ENCODE measurements around the gene RSPH10B. TPM values are rescaled to one million over a fixed set of nuclear protein-coding genes. Genes with fewer than 3 reads are reported as not detected.
"Not testable (repeated sequence)": the region's sequence is repeated elsewhere in the genome, so short reads cannot be mapped to it uniquely, and the experiment has no call there.

Gene RSPH10B
- total RNA-seq, 1 donor from 2014 or later = not detected

DNA sequence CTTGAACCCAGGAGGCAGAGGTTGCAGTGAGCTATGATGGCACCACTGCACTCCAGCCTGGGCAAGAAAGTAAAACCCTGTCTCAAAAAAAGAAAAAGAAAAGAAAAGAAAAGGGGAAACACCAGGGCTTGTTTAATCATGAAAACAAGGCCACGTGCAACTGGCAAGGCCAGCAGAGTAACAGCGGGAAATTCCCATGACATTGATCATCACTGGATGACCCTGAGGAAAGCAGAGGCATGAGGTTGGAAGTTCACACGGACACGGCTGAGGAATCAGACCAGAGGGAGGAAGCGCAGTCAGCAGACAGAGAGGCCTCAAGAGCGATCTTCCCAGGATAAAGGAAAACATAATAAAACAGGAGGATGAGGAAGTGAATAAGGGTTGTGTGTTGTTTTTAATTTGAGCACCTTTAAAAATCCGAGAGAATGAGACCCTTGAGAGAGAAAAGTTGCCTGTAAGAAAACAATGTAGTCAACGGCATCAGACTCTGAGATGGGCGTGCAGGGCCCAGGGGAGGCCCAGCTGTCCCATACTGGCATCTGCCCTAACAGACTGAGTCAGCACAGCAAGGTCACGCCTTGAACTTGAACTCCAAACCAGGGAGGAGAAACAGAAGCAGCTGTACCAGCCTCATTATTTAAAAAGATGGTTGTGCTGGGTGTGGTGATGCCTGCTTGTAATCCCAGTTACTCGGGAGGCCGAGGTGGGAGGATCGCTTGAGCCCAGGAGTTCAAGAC, 38.4 kb downstream of the RSPH10B start:
- H3K4me1 ChIP-seq; ATAC-seq; intact Hi-C loops (cut with DNase I); H3K9me3 ChIP-seq; H3K36me3 ChIP-seq; H3K27me3 ChIP-seq; H3K4me3 ChIP-seq; DNase-seq; H3K27ac ChIP-seq: not testable (repeated sequence)

DNA sequence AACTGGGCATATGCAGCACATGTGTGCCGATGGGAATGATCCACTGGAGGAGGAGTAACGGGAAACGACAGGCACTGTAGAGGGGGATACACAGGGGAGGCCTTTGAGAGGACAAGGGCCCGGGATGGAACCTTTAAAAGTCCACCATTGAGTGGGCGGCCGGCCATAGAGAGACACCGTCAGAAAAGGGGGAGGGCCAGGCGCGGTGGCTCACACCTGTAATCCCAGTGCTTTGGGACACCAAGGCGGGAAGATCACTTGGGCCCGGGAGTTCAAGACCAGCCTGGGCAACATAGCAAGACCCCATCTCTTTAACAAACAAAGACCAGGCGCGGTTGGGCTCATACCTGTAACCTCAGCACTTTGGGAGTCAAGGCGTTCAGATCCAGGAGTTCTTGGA, 39.2 kb downstream of the RSPH10B start:
- H3K27ac ChIP-seq; DNase-seq; intact Hi-C loops (cut with DNase I); H3K4me3 ChIP-seq; ATAC-seq; H3K9me3 ChIP-seq; H3K27me3 ChIP-seq; H3K4me1 ChIP-seq; H3K36me3 ChIP-seq: not testable (repeated sequence)

DNA sequence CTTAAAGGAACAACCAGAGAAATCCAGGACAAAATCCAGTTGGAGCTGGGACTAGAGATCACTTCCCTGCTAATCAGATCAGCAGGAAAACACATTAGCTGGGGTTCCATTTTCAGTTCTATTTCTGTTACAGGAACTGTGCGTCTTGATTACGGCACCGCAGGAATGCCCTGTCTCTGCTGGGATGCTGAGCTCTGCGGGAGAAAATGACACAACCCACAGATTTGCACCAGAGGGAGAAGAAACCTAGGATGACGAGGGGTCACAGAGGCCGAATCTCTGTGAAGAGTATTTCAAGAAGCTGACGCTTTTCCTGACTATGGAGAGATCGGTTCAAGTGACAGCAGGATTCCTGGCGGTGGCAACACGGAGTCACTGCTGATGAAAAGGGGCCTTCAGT, 40.2 kb downstream of the RSPH10B start:
- ATAC-seq; H3K36me3 ChIP-seq; H3K27me3 ChIP-seq; intact Hi-C loops (cut with DNase I); DNase-seq; H3K9me3 ChIP-seq; H3K4me1 ChIP-seq; H3K4me3 ChIP-seq; H3K27ac ChIP-seq: not testable (repeated sequence)

DNA sequence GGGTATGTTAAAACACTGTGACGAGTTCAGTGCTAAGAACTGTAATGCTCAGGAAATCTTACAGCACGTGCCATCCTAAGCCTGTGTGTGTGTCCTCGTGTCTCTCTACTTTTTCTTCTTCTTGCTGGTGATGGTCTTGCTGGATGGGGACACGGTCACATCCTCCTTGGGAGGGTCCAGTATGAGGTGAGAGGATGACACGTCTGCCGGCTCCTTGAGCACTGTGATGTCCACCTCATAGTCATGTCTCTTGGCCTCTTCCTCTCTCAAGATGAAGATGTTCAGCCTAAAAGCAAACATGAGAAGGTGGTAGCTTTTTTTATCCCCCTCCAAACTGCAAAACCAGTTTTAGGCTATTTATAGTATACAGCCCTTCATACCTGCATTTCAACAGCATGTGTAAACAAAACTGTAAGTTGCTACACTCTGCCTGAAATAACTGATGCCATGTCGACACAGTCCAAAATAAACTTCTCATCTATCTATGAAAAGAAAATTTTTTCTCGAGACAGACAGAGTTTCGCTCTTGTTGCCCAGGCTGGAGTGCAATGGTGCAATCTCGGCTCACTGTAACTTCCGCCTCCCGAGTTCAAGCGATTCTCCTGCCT, 44.1 kb downstream of the RSPH10B start:
- H3K4me3 ChIP-seq; H3K9me3 ChIP-seq; H3K27me3 ChIP-seq; H3K36me3 ChIP-seq; H3K4me1 ChIP-seq; H3K27ac ChIP-seq; intact Hi-C loops (cut with DNase I); DNase-seq: not testable (repeated sequence)
- peak; percentile 83 for ATAC-seq

DNA sequence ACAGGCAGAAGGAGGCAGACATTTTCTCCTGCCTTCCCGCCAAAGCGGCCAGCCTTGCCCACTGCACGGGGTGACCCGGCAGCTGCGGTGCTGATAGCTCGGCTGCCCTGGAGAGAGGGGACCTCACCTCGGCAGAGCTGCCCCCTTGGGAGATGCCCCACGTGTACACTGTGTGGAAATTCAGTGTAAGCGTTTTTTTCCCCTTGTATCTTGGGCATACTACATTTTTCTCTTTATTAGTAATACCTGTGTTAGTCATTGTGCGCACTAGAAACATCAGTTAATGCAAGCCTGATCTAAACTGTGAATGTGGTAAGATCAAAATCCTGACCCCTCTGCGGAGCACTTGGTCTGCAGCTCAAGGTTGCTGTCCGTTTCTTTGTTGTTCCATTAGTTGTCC, 45.9 kb downstream of the RSPH10B start:
- ATAC-seq; H3K9me3 ChIP-seq; H3K27ac ChIP-seq; H3K36me3 ChIP-seq; DNase-seq; H3K4me1 ChIP-seq; H3K4me3 ChIP-seq; H3K27me3 ChIP-seq; intact Hi-C loops (cut with DNase I): not testable (repeated sequence)

DNA sequence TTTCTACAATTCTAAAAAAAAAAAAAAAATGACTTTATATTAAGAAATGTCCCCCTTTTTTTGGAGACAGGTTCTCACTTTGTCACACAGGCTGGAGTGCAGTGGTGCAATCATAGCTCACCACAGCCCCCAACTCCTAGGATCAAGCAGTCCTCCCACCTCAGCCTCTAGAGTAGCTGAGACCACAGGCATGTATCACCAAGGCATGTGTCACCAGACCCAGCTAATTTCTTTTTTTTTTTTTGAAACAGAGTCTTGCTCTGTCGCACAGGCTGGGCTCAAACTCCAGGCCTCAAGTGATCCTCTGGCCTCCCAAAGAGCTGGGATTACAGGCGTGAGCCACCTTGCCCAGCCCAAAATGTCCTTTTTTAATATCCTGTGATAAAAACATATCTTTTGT, 46.3 kb downstream of the RSPH10B start:
- DNase-seq; intact Hi-C loops (cut with DNase I); H3K27me3 ChIP-seq; H3K4me1 ChIP-seq; H3K36me3 ChIP-seq; H3K27ac ChIP-seq; H3K9me3 ChIP-seq; H3K4me3 ChIP-seq; ATAC-seq: not testable (repeated sequence)

DNA sequence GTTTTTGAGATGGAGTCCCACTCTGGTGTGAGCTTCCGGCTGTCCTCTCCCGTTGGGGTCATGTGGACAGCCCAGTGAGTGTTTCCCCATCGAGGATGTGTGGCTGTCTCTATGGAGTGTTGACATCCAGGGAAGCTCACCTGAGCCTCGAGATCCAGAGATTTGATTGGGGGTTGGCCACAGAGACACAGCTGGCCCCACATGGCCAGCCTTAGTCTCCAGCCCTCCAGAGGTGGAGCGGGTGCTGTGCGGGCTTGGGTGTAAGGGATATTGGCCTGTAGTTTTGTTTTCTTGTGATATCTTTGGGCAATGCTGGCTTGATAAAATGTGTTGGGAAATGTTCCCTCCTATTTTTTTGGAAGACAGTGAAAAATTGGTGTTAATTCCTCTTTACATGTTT, 54.0 kb downstream of the RSPH10B start:
- H3K27me3 ChIP-seq; H3K4me1 ChIP-seq; intact Hi-C loops (cut with DNase I); H3K4me3 ChIP-seq; H3K27ac ChIP-seq; H3K36me3 ChIP-seq; DNase-seq; H3K9me3 ChIP-seq; ATAC-seq: not testable (repeated sequence)

DNA sequence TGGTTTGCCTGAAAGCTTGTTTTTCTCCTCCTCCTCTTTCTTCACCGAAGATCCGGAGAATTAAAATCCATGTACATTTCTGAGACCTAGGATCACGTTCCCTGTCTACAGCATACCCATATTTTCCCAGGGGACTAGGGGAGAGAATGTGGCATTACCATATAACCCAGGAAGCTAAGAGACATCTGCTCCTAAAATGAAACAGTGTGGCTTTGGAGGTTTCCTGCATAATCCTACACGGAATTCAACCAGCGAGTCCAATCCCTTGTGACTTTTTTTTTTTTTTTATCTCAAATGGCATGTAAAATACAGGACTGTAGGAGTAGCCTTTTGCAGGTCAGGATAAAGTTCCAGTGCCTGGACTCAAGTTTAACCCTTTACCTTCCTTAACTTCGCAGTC, 61.7 kb downstream of the RSPH10B start:
- intact Hi-C loops (cut with DNase I); H3K27ac ChIP-seq; H3K4me1 ChIP-seq; H3K4me3 ChIP-seq; ATAC-seq; H3K27me3 ChIP-seq; H3K9me3 ChIP-seq; DNase-seq: not testable (repeated sequence)
- H3K36me3 ChIP-seq = peaks cover 20% of the 10 kb centered on the region

DNA sequence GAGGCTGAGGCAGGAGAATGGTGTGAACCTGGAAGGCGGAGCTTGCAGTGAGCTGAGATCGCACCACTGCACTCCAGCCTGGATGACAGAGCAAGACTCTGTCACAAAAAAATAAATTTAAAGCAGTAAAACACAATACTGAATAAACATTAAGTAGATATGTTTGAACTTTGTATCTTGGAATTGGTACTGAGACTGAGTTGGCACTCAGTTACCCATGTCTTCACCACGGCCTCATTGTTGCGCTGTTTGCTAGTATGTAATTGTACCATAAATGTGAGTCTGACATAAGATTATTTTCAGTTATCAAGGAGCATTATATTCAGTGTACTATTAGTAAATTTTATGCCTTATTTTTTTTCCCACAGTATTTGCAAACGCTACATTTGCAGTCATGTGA, 65.8 kb downstream of the RSPH10B start:
- DNase-seq; H3K27ac ChIP-seq; intact Hi-C loops (cut with DNase I); ATAC-seq; H3K4me1 ChIP-seq; H3K9me3 ChIP-seq; H3K4me3 ChIP-seq; H3K27me3 ChIP-seq: not testable (repeated sequence)
- H3K36me3 ChIP-seq = peaks cover 17% of the 10 kb centered on the region

DNA sequence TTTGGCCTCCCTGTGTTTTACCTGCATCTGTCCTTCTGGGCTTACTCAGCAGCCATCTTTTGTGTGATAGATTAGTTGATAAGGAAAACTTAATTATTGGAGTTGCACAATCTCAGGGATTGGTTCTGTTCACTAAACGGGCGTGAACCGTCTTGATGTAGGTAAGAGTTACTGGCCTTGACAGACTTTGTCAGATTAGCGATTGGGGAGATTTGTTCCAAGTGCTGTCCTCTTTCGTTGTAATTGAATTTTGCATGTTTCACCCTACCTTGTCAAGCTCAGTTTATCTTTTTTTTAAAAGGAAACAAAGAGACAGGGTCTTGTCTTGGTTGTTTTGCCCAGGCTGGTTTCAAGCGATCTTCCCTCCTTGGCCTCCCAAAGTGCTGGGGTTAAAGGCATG, 67.5 kb downstream of the RSPH10B start:
- H3K27ac ChIP-seq; H3K4me1 ChIP-seq; DNase-seq; H3K27me3 ChIP-seq; H3K9me3 ChIP-seq; H3K4me3 ChIP-seq; intact Hi-C loops (cut with DNase I); ATAC-seq: not testable (repeated sequence)
- H3K36me3 ChIP-seq = peaks cover 17% of the 10 kb centered on the region
